ENCODE results near the gene PLEKHA8.

The PLEKHA8 gene, protein sequence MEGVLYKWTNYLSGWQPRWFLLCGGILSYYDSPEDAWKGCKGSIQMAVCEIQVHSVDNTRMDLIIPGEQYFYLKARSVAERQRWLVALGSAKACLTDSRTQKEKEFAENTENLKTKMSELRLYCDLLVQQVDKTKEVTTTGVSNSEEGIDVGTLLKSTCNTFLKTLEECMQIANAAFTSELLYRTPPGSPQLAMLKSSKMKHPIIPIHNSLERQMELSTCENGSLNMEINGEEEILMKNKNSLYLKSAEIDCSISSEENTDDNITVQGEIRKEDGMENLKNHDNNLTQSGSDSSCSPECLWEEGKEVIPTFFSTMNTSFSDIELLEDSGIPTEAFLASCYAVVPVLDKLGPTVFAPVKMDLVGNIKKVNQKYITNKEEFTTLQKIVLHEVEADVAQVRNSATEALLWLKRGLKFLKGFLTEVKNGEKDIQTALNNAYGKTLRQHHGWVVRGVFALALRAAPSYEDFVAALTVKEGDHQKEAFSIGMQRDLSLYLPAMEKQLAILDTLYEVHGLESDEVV

DNA sequence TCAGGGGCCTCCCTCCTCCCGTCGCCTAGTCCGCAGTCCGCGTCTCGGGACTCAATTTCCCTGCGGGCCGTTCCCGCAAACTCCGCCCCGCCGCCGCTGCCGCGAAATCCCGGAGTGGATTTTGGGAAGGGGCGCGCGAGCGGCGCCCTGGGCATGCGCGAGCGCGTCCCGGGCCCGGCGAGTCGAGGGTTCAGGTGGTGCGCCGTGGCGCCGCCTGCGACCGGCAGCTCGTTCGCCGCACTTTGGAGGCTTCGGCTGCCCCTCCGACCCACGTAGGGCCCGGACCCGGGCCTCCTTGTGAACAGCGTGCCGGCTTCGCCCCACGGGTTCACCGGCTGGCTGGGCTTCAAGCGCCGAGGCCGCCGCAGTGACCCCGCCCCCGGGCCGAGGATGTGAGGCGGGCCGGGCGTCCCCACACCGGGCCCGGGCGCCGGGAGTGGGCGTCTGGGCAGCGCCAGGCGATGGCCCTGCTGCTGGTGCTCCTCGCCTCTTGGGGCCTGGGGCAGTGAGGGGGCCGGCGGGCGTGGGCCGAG is at the start of gene PLEKHA8:
PLEKHA8 (plus strand) TSS at position 197 of the 533 bp plus-strand sequence. CDS start 351 bp downstream, outside the sequence.
- H3K27me3 ChIP-seq, result no peaks in the 10 kb centered on the region
- peaks cover 39 to 66% (median 56%) of the 10 kb centered on the region in 10 experiments for H3K4me1 ChIP-seq
- H3K27ac ChIP-seq, result peak within 1 kb of the TSS; percentile 60 to 84 (median 77)
- 0 out of 22 replicates have a peak, but pooled peaks cover 0 to 7% (median 0%) of the 10 kb centered on the region in 11 experiments for H3K9me3 ChIP-seq (replicated peaks in 1 of 11)
- TF ChIP-seq Cebpa-rat (IDR thresholded peaks at IDR 0.05), result no peak
- H4K20me1 ChIP-seq, result peaks cover 0 to 41% (median 27%) of the 10 kb centered on the region in 11 experiments; a peak in 15 of 22 replicates
- peak within 1 kb of the TSS; percentile 88 to 97 (median 93) for H3K4me3 ChIP-seq
- peaks cover 0 to 7% (median 0%) of the 10 kb centered on the region in 11 experiments; a peak in 6 of 22 replicates for H3K36me3 ChIP-seq
- H3K4me2 ChIP-seq, result peak within 1 kb of the TSS; percentile 89 to 97 (median 92)
- H3K9ac ChIP-seq, result peak within 1 kb of the TSS; percentile 75 to 88 (median 85)

DNA sequence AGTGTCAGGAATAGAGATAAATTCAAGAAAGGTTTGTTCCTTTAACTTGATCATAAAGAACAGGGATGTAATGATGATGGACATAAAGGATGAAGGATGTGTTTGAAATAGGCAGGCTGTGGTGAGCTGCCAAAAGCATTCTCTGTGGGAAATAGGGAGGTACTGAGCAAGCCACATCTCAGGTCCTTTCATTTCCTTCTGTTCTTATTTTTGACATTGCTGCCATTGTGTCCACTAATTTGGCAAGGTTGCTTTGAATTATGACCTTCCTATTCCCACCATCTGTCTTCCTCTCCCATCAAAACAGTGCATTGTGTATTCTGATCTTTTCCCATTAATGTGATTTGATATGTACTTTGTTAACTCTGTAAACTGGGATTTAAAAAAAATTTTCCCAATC is 48.1 kb upstream of the PLEKHA8 start:
- H3K27ac ChIP-seq, result no peak overlapping the region
- H3K27me3 ChIP-seq, result no peaks in the 10 kb centered on the region
- H3K9ac ChIP-seq, result no peak overlapping the region
- no peaks in the 10 kb centered on the region for H4K20me1 ChIP-seq
- no peak overlapping the region for H3K4me2 ChIP-seq
- H3K4me1 ChIP-seq, result peaks cover 0 to 6% (median 0%) of the 10 kb centered on the region in 10 experiments; a peak in 6 of 20 replicates
- H3K36me3 ChIP-seq, result no peaks in the 10 kb centered on the region
- no peak for TF ChIP-seq Cebpa-rat (IDR thresholded peaks at IDR 0.05)
- no peaks in the 10 kb centered on the region for H3K9me3 ChIP-seq (replicated peaks in 1 of 11)
- no peak overlapping the region for H3K4me3 ChIP-seq

DNA sequence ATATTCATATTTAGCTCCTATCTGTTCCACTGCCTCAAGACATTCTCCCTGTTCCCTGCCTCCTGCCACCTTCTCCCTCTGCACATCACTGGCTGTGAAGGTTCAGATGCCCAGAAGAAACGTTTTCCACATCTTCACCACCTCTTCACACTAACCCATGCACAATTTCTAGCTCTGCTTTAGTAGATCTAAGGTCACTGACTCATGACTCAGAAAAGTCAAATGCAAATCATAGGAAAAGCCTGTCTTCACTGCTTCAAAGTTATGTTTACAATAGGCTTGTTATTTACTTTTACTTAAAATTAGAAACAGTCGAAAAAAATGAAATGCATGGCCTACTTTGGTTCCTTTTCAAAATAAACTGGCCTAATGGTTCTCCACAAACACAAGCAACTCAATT is 41.1 kb upstream of the PLEKHA8 start:
- Histone ChIP-seq H3K36me3 (peaks cover 0 to 13% (median 7%) of the 10 kb centered on the region in 11 experiments; a peak in 7 of 22 replicates), H3K4me3 (no peak overlapping the region), H3K9ac (no peak overlapping the region), H4K20me1 (no peaks in the 10 kb centered on the region), H3K27ac (no peak overlapping the region), H3K4me2 (no peak overlapping the region), H3K27me3 (peaks cover 45 to 55% (median 53%) of the 10 kb centered on the region in 11 experiments), H3K9me3 (replicated peaks in 1 of 11) (peaks cover 34 to 47% (median 45%) of the 10 kb centered on the region in 11 experiments), H3K4me1 (peaks cover 0 to 16% (median 3%) of the 10 kb centered on the region in 10 experiments; a peak in 10 of 20 replicates)
- no peak for TF ChIP-seq Cebpa-rat (IDR thresholded peaks at IDR 0.05)

DNA sequence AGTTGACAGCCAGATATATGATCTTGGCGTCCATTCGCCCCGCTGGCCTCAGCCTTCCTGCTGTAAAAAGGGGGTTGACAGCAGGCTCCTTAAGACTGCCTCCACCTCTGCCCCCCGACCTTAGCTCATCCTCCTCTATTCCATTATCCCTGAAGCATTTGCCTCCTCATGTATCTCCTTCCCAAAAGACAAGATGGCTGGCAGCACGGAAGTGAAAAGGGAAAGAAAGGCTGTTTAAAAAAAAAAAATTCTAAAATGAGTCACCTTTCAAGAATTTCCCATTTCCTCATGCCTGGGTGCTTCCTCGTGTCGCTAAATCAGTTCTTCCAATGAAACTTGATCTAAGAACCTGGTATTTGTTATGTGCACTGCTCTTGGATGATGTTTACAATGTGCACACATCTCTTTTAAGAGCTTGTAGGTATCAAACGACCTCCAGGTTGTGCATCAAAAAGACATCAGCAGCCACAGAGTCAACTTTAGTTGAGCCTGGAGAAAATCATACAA is 40.3 kb upstream of the PLEKHA8 start:
- Histone ChIP-seq H3K9ac (no peak overlapping the region), H3K4me2 (no peak overlapping the region), H3K4me3 (no peak overlapping the region), H4K20me1 (no peaks in the 10 kb centered on the region), H3K9me3 (replicated peaks in 1 of 11) (peaks cover 42 to 54% (median 53%) of the 10 kb centered on the region in 11 experiments), H3K4me1 (peaks cover 0 to 16% (median 3%) of the 10 kb centered on the region in 10 experiments; a peak in 10 of 20 replicates), H3K27me3 (peaks cover 46 to 62% (median 56%) of the 10 kb centered on the region in 11 experiments), H3K36me3 (peaks cover 0 to 13% (median 7%) of the 10 kb centered on the region in 11 experiments; a peak in 7 of 22 replicates), H3K27ac (no peak overlapping the region)
- no peak for TF ChIP-seq Cebpa-rat (IDR thresholded peaks at IDR 0.05)

DNA sequence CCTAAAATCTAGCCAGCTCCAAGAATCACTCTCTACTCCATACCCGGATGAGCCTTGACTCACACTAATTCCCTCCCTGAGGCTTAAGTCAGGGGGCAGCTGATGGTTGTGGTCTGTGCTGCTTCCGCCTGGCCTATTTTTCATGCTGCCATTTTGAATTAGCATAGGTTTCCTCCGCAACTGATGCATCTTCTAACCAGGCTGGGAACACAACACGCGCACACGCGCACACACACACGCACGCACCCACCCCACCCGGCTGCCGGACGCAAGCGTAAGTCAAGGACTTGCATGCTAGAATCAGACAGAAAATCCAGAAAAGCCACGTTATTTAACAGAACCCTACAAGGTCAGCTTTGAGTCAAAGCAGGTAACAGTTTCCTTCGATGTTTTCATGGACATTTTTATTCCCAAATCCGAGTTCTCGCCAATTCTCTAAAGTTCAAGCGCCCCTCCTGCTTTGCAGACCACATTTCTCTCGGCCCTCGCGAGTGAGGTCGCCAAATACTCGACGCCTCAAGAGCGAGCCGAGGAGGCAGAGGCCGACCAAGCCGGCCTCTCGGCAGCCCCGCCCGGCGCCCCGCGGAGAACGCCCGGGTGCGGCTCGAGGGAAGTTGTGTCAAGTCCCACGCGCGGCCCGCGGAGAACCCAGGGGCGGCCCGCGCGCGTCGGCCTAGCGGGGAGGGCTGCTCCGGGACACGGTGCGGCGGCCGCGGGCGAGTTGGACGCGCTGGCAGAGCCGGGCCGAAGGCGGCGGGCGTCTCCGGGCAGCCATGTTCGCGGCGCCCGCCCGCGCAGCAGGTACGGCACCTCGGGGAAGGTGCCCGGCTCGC is 39.6 kb upstream of the PLEKHA8 start:
- TF ChIP-seq Cebpa-rat (IDR thresholded peaks at IDR 0.05), result no peak
- no peak overlapping the region for H3K9ac ChIP-seq

DNA sequence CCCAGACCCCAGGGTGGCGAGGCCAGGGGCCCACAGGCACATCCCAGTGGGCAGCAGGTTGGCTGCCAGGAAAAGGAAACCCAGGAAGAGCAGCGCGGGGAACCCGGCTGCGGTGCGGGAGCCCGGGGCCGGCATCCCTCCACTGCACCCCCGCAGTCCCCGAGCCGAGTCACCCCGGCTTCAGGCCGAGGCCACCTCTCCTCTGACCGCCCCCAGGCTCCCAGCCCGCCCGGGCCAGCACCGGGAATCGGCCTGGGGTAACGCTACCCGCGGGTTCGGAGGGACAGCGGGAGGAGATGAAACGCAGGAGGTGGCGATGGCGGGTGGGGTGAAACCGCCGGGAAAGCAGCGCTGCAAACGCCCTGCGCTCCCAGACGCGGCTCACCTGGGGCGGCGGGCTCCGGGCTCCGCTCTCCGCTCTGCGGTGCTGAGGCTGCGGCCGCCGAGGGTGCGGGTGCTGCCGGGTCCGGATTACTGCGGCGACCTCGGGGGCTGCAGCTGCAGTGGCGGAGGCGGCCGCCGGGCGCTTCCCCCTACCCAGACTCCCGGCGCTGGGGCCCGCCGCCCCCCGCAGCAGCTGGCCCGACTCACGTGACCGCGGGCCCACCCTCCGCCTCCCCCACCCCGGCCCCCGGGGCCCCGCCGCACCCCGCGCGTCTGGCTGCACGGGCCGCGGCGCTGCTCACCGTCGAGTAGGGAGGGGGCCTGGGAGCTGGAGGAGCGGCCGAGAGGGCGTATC is 38.8 kb upstream of the PLEKHA8 start, which contains the start of gene SCRN1:
SCRN1 (minus strand) TSS at position 545 of the 739 bp plus-strand sequence. CDS start 20,734 bp downstream, outside the sequence.
- peak within 1 kb of the TSS in 9 of 10 experiments; percentile 24 to 61 (median 41); a peak in 16 of 20 replicates for H3K4me3 ChIP-seq
- peaks cover 56 to 70% (median 68%) of the 10 kb centered on the region in 11 experiments for H3K9me3 ChIP-seq (replicated peaks in 1 of 11)
- H3K9ac ChIP-seq, result no peak within 1 kb of the TSS
- peaks cover 0 to 16% (median 3%) of the 10 kb centered on the region in 10 experiments; a peak in 10 of 20 replicates for H3K4me1 ChIP-seq
- H4K20me1 ChIP-seq, result no peaks in the 10 kb centered on the region
- H3K27me3 ChIP-seq, result peaks cover 46 to 63% (median 56%) of the 10 kb centered on the region in 11 experiments
- no peak within 1 kb of the TSS for H3K27ac ChIP-seq
- H3K36me3 ChIP-seq, result peaks cover 0 to 13% (median 7%) of the 10 kb centered on the region in 11 experiments; a peak in 7 of 22 replicates
- no peak for TF ChIP-seq Cebpa-rat (IDR thresholded peaks at IDR 0.05)
- peak within 1 kb of the TSS in 6 of 11 experiments; percentile 15 to 60 (median 32); a peak in 7 of 22 replicates for H3K4me2 ChIP-seq

More for the DNA sequence above, 39.6 kb upstream of the PLEKHA8 start:
- H4K20me1 ChIP-seq, result no peaks in the 10 kb centered on the region
- peaks cover 0 to 16% (median 3%) of the 10 kb centered on the region in 10 experiments; a peak in 10 of 20 replicates for H3K4me1 ChIP-seq
- peaks cover 0 to 13% (median 7%) of the 10 kb centered on the region in 11 experiments; a peak in 7 of 22 replicates for H3K36me3 ChIP-seq
- peaks cover 46 to 63% (median 56%) of the 10 kb centered on the region in 11 experiments for H3K27me3 ChIP-seq
- H3K4me3 ChIP-seq, result peak overlapping the region in 9 of 10 experiments; percentile 24 to 61 (median 41); a peak in 16 of 20 replicates
- H3K27ac ChIP-seq, result no peak overlapping the region
- H3K4me2 ChIP-seq, result no peak overlapping the region
- peaks cover 50 to 62% (median 61%) of the 10 kb centered on the region in 11 experiments for H3K9me3 ChIP-seq (replicated peaks in 1 of 11)

DNA sequence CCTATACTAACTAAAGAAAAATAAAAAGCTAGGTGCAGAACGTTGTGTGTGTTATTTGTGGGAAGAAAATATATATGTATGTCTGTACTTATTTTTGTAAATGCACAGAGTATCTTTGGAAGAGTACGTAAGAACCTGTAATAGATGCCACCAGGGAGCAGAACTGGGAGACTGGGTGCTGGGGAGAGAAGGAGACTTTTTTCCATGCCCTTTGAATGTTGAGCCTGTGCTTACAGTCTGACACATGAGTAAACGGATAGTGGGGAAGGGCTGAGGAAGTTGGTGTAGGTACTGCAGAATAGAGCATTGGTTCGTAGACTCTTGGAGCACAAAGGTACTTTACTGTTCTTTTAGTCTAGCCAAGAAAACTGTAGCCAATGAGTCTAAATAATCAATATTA is 37.3 kb upstream of the PLEKHA8 start:
- TF ChIP-seq Cebpa-rat (IDR thresholded peaks at IDR 0.05), result no peak
- Histone ChIP-seq H3K4me1 (peaks cover 0 to 4% (median under 1%) of the 10 kb centered on the region in 10 experiments; a peak in 10 of 20 replicates), H3K4me2 (no peak overlapping the region), H3K9me3 (replicated peaks in 1 of 11) (peaks cover 59 to 80% (median 71%) of the 10 kb centered on the region in 11 experiments), H3K4me3 (no peak overlapping the region), H3K27ac (no peak overlapping the region), H4K20me1 (no peaks in the 10 kb centered on the region), H3K27me3 (peaks cover 46 to 63% (median 56%) of the 10 kb centered on the region in 11 experiments), H3K36me3 (peaks cover 0 to 13% (median 7%) of the 10 kb centered on the region in 11 experiments; a peak in 7 of 22 replicates), H3K9ac (no peak overlapping the region)

Measured in BLaER1 treated with 17β-estradiol and CSF1 and Interleukin-3, amounts not matched to agents 10 nM and 100 nM (cell line).